A204.1 (cell line): Measurements from ENCODE around the gene LITAFD.
"Not testable (repeated sequence)": the region's sequence is repeated elsewhere in the genome, so short reads cannot be mapped to it uniquely, and the experiment has no call there.

Experiments used
- FAIRE-seq: peaks from 2 replicates; lab custom pipeline; 2012; peaks lifted over from hg19 to GRCh38; lab: Jason Lieb, UNC

The LITAFD gene

DNA sequence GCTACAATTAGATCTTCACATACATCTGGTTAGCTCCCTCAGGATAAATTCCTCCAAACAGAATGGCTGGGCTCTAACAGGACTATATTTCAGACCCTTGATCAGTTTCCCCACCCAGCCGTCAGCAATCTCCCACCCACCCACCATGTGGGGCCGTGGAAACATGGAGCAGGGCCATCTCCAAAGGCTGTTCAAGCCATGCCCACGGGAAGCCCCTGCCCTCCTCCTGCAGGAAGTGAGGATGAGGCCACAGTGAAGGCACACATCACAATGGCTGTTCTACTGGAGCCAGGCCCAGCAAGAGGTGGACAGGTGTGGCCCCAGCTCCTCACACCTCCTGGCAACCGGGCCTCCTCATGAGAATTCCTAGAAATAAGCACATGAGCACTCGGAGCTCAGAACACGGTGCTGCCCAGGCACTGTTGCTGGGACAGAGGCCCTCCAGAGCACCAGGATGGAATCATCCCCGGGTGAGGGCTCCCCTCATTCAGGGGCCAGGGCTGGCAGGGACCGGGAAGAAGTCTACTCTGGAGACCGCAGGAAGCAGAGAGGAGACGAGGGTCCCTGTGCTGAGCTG is at the start of gene LITAFD:
Gene LITAFD (plus strand): TSS at position 311 of the 577 bp plus-strand sequence. CDS start 2,005 bp downstream, outside the sequence.
- no peak for FAIRE-seq

GRCh38 chr16:8832717-8833105 is 49.4 kb upstream of the LITAFD start:
- FAIRE-seq: no peak

DNA sequence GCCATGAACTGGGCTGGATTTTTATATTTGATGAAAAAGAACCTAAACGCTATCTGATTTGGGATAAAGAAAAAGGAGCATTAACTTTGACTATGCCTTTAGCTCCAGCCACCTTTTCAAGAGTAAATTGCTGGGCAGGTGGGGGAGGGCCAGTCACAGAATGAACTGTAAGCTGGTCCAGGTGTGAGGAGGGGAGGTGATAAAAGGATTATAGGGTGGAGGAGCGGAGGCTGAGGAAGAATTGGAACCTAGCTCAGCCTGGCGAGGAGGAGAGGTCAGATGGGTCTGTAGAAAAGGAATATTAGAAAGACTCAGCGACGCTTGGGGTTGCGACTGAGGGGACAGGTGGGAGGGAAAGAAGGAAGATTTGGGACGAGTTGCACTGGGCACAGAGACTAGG is 45.4 kb upstream of the LITAFD start:
- FAIRE-seq: not testable (repeated sequence)

DNA sequence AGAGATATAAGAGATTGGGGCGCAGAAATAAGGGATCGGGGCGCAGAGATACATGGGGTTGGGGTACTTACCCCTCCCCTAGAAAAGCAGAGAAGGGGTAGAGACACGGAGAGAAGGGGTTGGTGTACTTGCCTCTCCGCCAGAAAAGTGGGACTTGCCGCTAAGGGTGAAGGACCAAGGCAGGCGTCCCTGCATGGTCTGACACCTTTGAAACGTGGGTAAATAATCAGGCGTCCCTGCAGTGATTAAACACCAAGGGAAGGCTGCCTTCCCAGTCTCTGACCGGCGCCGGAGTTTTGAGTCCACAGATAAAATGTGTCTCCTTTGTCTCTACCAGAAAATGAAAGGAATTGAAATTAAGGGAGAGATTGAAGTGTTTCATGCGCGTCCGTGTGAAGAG is 44.6 kb upstream of the LITAFD start:
- not testable (repeated sequence) for FAIRE-seq

DNA sequence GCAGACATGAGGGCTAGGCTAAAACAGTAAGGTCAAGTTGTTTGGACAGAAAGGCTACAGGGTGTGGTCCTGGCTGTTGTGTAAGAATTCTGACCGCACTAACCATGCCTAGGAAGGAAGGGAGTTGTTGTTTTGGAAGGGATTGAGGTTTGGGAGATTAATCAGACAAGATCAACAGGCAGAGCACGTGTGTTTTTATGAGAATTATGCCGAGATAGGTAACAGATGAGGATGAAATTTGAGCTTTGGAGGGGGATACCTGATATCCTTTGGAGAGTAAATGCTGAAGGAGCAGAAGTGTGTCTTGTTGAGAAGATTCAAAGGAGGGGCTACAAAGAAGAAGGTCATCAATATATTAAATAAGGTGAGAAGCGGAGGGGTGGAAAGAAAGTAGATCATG is 40.1 kb upstream of the LITAFD start:
- FAIRE-seq: not testable (repeated sequence)

DNA sequence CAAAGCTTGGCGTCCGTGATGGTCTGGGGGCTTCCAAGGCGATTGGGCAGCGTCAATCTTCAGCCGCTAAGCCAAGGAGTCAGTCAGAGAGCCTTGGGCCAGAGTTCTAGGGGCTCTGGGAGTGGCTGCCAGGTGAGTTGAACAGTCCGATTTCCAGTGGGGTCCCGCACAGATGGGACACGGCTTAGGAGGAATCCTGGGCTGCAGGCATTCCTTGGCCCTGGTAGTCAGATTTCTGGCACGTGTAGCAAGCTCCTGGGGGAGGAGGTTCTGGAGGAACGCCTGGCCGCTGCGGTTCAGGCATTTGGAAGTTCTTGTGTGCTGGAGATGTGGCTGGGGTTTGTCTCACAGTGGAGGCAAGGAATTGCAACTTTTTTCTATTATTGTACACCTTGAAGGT is 38.9 kb upstream of the LITAFD start:
- FAIRE-seq: not testable (repeated sequence)

DNA sequence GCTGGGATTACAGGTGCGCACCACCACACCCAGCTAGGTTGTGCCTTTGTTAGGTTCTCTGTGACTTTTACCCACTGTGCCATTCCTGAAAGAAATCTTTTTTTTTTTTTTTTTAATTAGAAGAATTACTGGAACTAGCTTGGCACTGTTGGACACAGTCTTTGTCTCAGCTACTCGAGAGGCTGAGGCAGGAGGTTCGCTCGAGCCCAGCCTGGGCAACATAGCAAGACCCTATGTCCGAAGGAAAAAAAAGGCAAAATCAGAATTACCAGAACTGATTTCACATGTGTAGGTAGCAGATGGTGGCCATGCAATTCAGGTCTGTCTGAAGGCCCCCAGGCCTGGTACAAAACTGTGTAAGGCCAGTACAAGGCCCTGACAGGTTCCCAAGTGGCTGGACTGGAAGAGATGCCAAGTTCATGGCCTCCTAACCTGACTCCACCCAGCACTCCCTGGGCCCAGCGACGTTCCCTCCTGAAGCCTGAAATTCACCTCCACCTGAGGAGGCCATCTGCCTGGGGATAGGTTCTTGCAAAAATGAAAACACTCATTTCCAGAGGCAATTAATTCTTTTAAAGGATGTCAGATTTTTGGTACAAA is 36.4 kb upstream of the LITAFD start:
- FAIRE-seq: no peak

DNA sequence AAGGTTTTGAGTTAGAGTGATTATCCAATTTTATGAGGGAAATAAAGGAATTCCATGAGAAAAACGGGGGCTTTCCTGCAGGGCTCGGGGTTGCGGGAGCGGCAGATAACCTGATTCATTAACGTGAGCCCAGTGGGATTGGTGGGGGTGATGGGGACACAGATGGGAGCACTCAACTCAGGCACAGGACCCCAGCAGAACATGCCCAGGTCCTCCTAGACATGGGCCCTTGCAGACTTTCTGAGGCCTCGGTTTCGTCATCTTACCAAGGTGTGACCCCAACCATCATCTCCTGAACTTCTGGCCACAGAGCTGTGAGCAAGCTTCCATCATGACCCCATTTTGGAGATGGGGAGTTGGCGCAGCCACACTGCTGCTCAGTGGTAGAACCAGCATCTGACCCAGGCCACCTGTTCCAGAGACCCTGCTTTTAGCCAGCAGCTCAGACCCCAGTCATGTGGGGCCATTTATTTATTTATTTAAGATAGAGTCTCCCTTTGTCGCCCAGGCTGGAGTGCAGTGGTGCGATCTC is 35.7 kb upstream of the LITAFD start:
- no peak for FAIRE-seq

DNA sequence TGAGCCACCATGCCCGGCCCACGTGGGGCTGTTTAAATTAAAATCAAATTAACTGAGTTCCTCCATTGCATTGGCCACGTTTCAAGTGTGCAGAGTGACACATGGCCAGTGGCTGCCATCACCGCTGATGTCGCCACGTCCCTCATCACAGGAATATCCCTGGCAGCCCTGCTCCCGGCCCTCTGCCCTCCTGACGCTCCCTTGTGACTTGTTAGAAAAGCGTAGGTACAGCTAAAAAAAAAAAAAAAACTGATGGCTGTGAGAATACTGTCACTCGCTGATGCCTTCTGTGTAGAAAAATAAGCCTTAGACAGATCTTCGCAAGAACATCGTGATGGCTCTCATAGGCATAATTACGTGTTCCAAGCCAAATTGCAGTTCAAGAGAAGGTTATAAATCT is 35.0 kb upstream of the LITAFD start:
- no peak for FAIRE-seq

DNA sequence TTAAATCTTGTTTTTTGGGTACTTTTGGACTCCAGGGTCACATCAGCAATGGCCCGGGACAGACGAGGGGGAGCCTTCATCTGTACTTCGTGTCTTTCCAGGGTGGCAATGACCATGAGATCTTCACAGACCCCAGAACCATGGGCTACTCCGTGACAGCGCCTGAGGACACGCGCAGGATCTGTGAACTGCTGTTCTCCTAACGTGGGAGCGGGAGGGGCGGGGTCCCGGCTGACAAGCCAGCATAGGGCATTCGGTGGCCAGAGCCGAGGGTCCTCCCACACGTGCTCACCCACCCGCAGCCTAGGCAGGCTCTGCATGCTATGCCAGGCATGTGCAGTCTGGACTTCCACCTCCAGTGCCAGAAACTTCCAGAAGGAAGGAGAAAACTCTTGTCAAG is 34.5 kb upstream of the LITAFD start:
- FAIRE-seq: no peak

GRCh38 chr16:8848231-8848938 is 33.8 kb upstream of the LITAFD start:
- no peak for FAIRE-seq

DNA sequence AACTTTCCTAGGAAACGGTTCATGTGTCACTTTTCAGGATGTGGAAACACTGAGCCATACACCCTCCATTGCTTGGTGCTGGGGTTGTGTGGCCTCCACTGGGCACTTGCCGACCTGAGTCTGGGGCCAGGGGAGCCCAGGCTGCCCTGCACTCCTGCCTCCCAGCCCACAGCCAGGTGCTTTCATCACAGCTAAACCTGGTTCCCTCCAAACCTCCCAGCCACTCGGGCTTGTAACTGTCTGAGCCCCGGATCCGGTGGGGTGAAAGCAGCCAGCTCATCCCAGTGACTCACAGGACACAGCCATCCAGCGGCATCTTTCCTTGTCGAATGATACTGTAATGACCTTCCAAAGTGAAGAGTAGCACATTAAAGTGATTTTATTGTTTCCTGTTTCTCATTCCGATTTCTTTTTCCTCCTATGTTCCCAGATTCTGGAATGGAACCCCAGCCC is 33.2 kb upstream of the LITAFD start:
- FAIRE-seq: no peak

DNA sequence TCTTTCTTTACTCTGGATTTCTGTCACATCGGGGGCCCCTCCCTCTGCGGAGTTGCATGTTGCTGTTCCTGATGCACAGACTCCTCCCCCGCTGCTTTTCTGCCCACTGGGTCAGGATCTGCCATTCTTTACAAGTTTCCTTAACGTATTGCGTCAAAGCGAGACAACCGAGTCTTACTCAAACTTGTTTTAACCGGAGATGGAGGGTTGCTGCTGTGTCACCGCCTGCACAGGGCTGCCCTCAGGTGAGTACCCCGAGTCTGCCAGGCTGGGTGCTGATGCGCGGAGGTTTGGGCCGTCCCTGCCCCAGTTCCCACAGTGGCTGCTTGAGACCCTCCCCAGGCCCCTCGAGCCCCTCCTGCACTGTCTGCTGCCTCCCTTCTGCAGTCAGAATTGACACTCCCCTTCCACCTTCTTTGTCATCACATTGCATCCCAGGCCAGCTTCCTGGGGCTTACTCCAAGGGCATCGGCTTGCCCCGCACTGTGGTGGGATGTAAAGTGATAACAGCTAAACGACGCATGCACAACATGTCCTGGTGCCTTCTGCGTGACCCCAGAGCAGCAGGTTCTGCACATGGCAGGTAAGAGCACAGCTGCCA is 32.6 kb upstream of the LITAFD start:
- no peak for FAIRE-seq

- no peak for FAIRE-seq
Observed at GRCh38 chr16:8850279-8850885, 31.8 kb upstream of the LITAFD start.

DNA sequence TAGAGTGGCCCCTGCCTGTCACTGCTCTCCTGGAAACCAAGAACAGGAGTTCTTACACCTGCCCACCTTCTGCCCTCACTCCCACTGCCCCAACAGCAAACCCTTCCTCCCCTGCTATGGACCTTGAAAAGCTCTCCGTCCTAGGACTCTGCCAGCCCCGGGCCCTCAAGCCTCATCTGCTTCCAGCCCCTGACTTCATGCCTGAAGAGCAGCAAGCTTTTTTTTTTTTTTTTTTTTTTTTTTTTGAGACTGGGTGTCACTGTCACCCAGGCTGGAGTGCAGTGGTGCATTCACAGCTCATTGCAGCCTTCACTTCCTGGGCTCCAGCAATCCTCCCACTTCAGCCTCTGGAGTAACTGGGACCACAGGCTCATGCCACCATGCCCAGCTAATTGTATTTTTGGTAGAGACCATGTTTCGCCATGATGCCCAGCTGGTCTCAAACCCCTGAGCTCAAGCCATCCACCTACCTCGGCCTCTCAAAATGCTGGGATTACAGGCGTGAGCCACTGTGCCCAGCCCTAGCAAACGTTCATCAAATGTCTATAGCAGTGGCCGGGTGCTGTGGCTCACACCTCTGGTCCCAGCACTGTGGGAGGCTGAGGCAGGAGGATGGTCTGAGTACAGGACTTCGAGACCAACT is 30.3 kb upstream of the LITAFD start:
- no peak for FAIRE-seq

- FAIRE-seq: no peak
Observed at GRCh38 chr16:8852534-8852933, 29.6 kb upstream of the LITAFD start.

DNA sequence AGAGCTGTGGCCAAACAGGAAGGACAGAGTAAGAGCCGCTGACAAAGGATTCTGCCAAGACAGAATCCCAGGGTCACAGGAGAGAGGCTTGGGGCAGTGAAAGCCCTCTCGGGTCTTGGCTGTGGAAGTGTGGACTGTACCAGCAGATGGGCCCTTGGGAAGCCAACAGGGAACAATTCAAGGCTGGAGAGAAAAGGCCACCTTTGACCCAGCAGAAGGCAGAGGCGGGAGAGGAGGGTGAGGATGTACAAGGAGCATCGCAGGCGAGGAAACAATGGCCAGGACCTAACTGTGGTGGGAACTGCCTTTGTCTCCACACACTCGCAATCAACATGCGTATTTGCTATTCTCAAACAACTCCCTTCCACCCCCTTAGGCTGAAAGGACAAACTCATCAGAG is 29.0 kb upstream of the LITAFD start:
- FAIRE-seq: no peak

DNA sequence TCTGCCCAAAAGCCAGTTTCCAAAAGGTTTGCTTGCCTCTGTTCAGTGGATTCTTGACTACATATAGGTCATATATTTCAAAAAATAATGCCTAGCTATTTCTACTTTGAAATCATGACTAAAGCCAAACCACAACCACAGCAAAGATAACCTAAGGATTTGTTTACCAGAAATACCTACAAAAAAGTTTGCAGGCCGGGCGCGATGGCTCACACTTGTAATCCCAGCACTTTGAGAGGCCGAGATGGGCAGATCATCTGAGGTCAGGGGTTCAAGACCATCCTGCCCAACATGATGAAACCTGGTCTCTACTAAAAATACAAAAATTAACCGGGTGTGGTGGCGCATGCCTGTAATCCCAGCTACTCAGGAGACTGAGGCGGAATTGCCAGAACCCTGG is 28.5 kb upstream of the LITAFD start:
- no peak for FAIRE-seq

GRCh38 chr16:8854298-8854948 is 27.7 kb upstream of the LITAFD start:
- FAIRE-seq: no peak

- FAIRE-seq: no peak
Observed at GRCh38 chr16:8855051-8855786, 26.9 kb upstream of the LITAFD start.

DNA sequence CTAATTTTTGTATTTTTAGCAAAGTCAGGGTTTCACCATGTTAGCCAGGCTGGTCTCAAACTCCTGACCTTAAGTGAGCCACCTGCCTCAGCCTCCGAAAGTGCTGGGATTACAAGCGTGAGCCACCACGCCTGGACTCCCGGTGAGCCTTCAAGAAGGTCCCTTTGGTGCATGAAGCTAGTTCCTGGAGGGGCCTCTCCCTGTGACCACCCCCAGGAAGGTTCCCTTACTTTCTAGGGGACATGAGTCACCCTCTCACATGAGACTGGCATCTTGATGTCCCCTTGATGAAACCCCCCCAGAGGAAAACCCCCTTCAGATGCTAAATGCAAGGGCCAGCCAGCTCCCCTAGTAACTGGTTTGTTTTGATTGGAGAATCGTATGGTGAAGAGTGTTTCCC is 26.2 kb upstream of the LITAFD start:
- no peak for FAIRE-seq
